Activated naive CD8-positive, alpha-beta T cell (primary cell): Measurements from ENCODE around the gene PHACTR1.

ENCODE experiments used
- H3K27ac Mint-ChIP-seq: one replicate; pipeline ENCODE4 v1.8.0; 2021; ENCODE audit warnings: mixed read lengths
- H3K27me3 Mint-ChIP-seq: one replicate; pipeline ENCODE4 v1.8.0; 2021; ENCODE audit warnings: mixed read lengths
- H3K36me3 Mint-ChIP-seq: one replicate; pipeline ENCODE4 v1.8.0; 2021; ENCODE audit warnings: mixed read lengths
- H3K4me1 Mint-ChIP-seq: one replicate; pipeline ENCODE4 v1.8.0; 2021; ENCODE audit warnings: low read depth, mixed read lengths
- H3K4me3 Mint-ChIP-seq: one replicate; pipeline ENCODE4 v1.8.0; 2021; ENCODE audit warnings: mild to moderate bottlenecking, mixed read lengths
- H3K9me3 Mint-ChIP-seq: one replicate; pipeline ENCODE4 v1.8.0; 2021; ENCODE audit warnings: low read depth, mixed read lengths

PHACTR1 gene

DNA sequence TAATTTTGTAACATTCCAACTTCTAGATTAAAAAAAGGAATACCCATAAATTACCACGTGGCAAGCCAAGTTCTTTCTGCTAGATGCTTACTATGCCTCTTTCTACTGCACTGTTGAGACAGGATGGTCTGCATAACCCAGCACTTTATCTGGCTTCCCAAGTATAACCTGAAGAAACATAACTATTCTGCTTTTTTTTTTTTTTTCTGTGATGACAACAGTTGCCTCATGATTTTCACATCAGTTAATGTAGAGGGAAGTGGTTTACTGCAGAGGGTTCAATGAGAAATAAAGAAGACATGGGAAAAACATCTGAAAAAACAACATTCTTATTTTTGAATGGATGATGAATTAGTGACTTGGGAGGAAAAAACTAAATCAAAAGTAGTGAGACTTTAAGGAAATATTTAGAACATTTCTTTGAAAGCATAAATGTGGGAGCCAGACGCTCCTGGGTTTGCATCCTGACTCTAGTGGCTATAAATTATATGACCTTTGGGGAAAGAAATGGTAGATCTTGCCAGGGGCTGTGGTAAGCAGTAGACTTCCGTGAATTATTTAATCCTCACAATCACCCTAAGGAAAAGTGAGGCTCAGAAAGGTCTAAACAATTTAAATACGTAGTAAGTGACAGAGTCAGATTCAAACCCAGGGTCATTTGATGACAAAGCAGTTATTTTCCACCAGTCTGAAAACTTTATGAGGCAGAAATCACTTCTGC, 230.7 kb downstream of the PHACTR1 start:
- no peaks in the 10 kb centered on the region for H3K9me3 Mint-ChIP-seq
- H3K27me3 Mint-ChIP-seq = peaks cover 9% of the 10 kb centered on the region

DNA sequence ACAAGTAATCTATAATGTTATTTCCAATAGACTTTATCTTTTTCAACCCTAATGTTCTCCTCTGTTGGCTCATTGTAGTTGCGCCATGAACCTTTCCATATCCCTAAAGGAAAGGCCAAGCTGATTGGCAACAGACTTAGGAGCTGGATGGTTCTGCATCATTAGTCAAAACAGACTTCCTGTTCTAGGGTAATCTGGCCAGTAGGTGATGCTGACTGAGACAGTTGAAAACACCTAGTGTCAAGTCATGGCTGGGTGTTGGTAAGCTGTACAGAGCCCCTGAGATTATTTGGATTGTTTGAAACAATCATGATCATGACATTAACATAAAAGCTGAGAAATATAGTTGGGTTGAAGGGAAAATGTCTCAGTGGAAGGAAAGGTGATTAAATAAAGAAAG, 231.4 kb downstream of the PHACTR1 start:
- Mint-ChIP-seq H3K4me1 (no peaks in the 10 kb centered on the region), H3K36me3 (no peaks in the 10 kb centered on the region), H3K4me3 (no peak overlapping the region), H3K9me3 (no peaks in the 10 kb centered on the region), H3K27ac (no peak overlapping the region), H3K27me3 (peaks cover 11% of the 10 kb centered on the region)

More for the DNA sequence above, 230.7 kb downstream of the PHACTR1 start:
- Mint-ChIP-seq H3K36me3 (no peaks in the 10 kb centered on the region), H3K27ac (no peak overlapping the region), H3K4me3 (no peak overlapping the region), H3K4me1 (no peaks in the 10 kb centered on the region)

DNA sequence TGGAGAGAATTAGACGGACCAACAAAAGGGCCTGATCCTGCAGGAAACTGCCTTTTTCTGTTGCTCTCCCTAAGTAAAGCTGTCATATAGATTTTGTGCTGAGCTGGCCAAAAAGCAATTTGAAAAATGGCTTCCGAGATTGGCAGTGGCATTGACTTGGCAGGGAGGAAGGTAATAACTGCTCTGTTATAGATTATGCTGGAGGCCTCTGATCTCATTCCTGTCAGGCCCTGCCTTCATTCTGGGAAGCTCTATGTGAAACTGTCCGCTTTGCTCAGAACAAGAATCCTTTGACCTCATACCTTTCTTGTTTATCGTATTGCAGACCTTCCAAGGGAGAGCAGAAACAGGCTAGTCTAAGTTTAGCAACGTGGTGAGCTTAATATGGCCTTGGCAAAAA, 234.4 kb downstream of the PHACTR1 start:
- peaks cover 13% of the 10 kb centered on the region for H3K27me3 Mint-ChIP-seq
- no peak overlapping the region for H3K27ac Mint-ChIP-seq
- no peaks in the 10 kb centered on the region for H3K9me3 Mint-ChIP-seq
- H3K4me1 Mint-ChIP-seq = peaks cover 3% of the 10 kb centered on the region
- H3K4me3 Mint-ChIP-seq = no peak overlapping the region
- no peaks in the 10 kb centered on the region for H3K36me3 Mint-ChIP-seq

DNA sequence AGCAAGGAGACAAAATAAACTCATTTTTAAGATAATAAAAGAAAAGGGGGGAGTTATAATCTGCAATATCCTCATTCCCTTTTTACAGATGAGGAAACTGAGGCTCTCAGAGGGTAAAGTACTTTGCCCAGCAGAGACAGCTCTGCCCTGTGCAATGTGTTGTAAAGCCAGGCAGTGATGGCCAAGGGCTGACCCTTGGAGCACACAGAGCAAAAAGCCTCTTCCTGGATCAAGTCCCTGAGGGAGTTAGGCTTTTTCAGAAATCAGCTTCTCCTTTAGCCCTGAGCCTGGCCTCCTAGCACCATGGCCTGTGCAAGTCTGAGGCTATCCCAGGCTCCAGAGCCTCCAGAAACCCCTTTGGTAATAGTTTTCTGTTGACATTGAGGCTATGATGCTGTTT, 234.8 kb downstream of the PHACTR1 start:
- Mint-ChIP-seq H3K36me3 (no peaks in the 10 kb centered on the region), H3K27ac (no peak overlapping the region), H3K4me3 (no peak overlapping the region), H3K9me3 (no peaks in the 10 kb centered on the region), H3K27me3 (peaks cover 15% of the 10 kb centered on the region), H3K4me1 (peaks cover 7% of the 10 kb centered on the region)

DNA sequence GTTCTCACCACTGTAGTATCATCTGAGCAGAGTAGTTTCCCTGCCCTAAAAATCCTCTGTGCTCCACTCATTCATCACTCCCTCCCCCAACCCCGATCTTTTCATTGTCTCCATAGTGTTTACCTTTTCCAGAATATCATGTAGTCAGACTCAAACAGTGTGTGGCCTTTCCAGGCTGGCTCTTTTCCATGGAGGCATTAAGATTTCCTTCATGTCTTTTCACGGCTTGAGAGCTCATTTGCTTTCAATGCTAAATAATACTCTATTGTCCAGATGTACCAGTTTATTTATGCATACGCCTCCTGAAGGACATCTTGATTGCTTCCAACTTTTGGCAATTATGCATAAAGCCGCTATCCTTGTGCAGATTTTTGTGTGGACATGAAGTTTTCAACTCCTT, 235.8 kb downstream of the PHACTR1 start:
- Mint-ChIP-seq H3K27ac (no peak overlapping the region), H3K4me1 (peaks cover 10% of the 10 kb centered on the region), H3K27me3 (peaks cover 14% of the 10 kb centered on the region), H3K9me3 (no peaks in the 10 kb centered on the region), H3K4me3 (no peak overlapping the region), H3K36me3 (no peaks in the 10 kb centered on the region)

DNA sequence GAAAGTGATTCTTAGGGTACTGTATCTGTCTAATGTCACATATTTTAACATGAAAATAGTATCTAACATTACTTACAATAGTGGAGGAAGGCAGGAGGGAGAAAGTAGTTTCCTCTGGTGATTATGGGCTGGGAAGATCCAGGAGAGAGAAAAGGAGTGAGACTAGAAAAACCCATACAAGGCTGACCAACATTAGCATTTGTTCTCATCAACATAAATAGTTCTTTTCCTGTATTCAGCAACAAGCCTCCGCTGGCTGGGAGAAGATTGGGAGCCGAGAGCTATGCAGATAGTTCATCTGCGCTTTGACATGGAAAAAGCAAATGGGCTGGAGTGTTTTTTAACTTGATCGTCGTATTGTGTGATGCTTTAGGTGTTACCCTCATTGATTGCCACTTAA, 239.4 kb downstream of the PHACTR1 start:
- peak overlapping the region; percentile 84 for H3K4me3 Mint-ChIP-seq
- peaks cover 20% of the 10 kb centered on the region for H3K27me3 Mint-ChIP-seq
- no peaks in the 10 kb centered on the region for H3K9me3 Mint-ChIP-seq
- H3K4me1 Mint-ChIP-seq = peaks cover 21% of the 10 kb centered on the region
- no peaks in the 10 kb centered on the region for H3K36me3 Mint-ChIP-seq
- H3K27ac Mint-ChIP-seq = no peak overlapping the region

DNA sequence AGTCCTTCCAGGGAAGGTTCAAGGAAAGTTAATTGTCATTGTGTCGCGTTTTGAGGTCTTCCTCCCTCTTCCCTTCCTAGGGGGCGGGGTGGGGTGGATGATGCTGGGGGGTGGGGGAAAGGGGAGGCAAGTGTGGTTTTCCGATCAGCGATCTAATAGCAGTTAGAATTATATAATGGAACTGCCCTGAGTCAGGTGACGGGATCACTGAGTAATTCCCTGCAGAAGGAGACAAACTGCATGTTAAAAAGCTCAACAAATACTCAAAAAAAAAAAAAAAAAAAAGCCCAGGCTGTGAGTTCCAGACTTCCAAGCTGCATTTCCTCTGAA, 240.4 kb downstream of the PHACTR1 start:
- Mint-ChIP-seq H3K4me3 (peak overlapping the region; percentile 84), H3K27me3 (peaks cover 18% of the 10 kb centered on the region), H3K9me3 (no peaks in the 10 kb centered on the region), H3K4me1 (peaks cover 21% of the 10 kb centered on the region), H3K27ac (no peak overlapping the region), H3K36me3 (no peaks in the 10 kb centered on the region)

DNA sequence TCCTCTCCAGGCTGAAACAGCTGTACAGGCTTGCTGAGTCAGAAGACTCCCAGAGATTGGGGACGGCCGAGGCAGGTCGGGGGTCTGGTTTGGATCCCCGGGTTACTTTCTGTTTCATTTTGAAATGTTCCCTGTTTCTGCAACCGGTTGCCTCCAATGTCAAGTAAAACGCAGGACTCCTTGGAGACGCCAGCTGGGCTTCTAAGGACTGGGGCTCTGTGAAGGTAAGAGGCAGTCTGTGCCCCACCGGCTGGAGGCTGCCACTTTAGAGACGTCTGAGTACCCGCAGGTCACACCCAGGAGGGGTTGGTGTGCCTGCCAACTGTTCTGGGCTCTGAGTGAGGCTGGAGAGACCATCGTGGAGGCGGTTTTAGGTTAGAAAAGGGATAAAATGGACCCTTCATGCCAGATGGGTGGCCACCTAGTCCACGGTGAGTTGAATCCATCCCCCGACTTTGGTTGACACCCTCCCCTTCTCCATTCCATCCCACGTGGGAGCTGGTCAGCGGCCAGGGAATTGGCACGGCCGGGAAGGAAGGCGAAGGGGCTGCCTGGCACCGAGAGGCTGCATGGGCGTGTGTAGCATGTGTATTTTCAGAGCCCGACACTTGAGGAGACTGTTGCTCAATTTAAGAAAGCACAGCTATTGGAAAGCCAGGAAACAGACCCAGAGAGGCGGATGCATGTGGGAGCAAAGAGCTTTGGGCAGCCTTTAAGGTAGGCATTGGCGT, 240.9 kb downstream of the PHACTR1 start:
- Mint-ChIP-seq H3K4me1 (peaks cover 21% of the 10 kb centered on the region), H3K4me3 (peak overlapping the region; percentile 84), H3K9me3 (no peaks in the 10 kb centered on the region), H3K27ac (no peak overlapping the region), H3K36me3 (no peaks in the 10 kb centered on the region), H3K27me3 (peaks cover 16% of the 10 kb centered on the region)

DNA sequence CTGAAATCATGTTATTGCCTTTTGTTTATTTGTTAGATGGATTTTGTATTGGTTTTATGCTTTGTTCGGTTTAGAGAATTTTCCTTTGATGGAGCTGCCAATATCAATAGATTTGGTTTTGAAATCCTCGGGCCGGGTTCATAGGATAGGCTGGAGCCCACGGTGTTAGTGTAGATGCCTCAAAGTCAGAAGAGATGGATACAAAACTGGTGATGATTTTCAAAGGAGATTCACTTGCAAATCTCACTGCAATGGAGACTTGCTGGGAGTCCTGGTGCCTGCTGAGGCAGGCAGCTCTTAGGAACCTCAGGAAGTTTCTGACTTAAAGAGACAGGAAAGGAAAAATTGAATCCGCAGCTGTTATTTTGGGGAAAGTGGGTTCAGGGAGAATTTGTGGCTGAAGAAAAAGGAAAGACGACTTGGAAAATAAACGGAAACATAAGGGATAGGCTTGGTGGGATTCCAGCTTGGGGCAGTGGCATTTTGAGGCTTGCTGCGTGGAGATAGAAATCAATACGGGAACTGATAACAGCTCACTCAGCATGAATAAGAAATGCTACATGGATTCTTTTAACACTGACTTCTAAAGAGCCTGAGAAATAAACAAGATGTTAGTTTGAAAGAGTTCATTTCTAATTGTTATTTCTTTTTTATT, 241.6 kb downstream of the PHACTR1 start:
- Mint-ChIP-seq H3K27ac (no peak overlapping the region), H3K4me3 (peak overlapping the region; percentile 84), H3K4me1 (peaks cover 23% of the 10 kb centered on the region), H3K36me3 (no peaks in the 10 kb centered on the region), H3K27me3 (peaks cover 15% of the 10 kb centered on the region), H3K9me3 (no peaks in the 10 kb centered on the region)

DNA sequence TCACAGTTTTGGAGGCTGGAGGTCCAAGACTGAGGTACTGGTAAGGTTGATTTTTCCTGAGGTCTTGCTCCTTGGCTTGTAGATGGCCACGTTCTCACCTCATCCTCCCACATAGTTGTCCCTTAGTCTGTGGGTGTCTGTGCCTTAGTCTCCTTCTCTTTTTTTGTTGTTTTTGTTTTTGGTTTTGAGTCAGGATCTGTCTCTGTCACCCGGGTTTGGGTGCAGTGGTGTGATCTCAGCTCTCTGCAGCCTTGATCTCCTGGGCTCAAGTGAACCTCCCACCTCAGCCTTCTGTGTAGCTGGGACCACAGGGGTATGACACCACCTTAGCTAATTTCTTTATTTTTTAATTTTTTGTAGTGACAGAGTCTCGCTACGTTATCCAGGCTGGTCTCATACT, 245.2 kb downstream of the PHACTR1 start:
- Mint-ChIP-seq H3K36me3 (no peaks in the 10 kb centered on the region), H3K27ac (no peak overlapping the region), H3K27me3 (peaks cover 19% of the 10 kb centered on the region), H3K4me3 (no peak overlapping the region), H3K9me3 (no peaks in the 10 kb centered on the region), H3K4me1 (peaks cover 14% of the 10 kb centered on the region)

DNA sequence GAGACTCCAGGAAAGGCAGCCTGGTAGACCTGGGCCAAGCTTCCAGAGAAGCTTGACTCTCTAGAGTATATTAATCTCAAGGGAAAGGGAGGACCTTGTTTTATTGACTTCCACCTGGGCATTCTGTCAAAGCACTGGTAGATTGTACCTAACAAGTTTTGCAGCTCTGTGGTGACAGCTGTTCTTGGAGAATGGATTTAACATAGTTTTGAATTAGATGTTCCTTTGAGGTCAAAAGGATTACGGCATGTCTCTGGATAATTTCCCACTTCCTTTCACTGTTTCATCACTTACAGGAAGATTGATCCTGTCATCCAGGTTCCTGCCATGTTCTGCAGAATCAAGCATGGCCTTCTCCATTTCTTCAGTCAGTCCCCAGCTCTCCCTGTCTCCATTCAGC, 246.0 kb downstream of the PHACTR1 start:
- peaks cover 11% of the 10 kb centered on the region for H3K4me1 Mint-ChIP-seq
- no peak overlapping the region for H3K4me3 Mint-ChIP-seq
- no peaks in the 10 kb centered on the region for H3K9me3 Mint-ChIP-seq
- H3K36me3 Mint-ChIP-seq = no peaks in the 10 kb centered on the region
- peaks cover 19% of the 10 kb centered on the region for H3K27me3 Mint-ChIP-seq
- no peak overlapping the region for H3K27ac Mint-ChIP-seq

DNA sequence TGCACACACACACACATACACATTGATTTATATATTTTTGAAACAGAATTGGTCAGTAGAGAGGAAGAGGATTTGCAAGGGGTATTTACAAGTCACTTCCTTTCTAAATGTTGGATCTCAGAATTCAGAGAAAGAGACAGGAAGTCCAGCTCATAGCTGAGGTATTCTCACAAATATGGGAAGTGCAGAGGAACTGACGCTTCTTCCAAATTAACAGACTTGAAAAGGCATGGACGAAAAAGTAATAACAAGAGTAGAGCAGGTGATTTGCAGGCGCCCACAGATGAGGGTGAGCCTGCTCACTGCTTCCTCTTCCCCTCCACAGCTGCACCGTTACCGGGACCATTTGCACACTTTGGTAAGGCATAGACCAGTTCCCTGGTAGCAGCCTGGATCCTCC, 246.4 kb downstream of the PHACTR1 start:
- H3K27me3 Mint-ChIP-seq = peaks cover 17% of the 10 kb centered on the region
- H3K4me1 Mint-ChIP-seq = peaks cover 7% of the 10 kb centered on the region
- no peak overlapping the region for H3K27ac Mint-ChIP-seq
- H3K9me3 Mint-ChIP-seq = no peaks in the 10 kb centered on the region
- no peaks in the 10 kb centered on the region for H3K36me3 Mint-ChIP-seq
- H3K4me3 Mint-ChIP-seq = no peak overlapping the region

DNA sequence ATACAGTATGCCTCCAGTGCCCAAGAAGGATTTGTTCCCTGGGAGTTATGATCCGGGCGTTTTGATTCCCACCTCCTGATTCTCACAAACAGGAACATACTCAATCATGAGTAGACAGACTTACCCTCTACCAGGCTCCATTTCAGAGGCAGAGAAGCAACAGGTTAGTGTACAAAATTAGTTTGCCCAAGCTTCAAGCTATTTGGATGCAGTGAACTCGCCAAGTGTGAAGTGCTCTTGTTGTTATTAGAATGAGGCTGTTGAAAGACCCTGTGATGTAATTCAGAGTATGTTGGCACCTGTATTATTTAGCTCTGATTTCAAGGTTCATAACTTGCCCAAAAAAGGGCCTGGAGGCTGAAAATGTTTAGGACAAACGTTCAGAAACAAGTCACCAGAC, 247.0 kb downstream of the PHACTR1 start:
- Mint-ChIP-seq H3K4me3 (no peak overlapping the region), H3K9me3 (no peaks in the 10 kb centered on the region), H3K4me1 (peaks cover 2% of the 10 kb centered on the region), H3K27me3 (peaks cover 16% of the 10 kb centered on the region), H3K36me3 (no peaks in the 10 kb centered on the region), H3K27ac (no peak overlapping the region)

DNA sequence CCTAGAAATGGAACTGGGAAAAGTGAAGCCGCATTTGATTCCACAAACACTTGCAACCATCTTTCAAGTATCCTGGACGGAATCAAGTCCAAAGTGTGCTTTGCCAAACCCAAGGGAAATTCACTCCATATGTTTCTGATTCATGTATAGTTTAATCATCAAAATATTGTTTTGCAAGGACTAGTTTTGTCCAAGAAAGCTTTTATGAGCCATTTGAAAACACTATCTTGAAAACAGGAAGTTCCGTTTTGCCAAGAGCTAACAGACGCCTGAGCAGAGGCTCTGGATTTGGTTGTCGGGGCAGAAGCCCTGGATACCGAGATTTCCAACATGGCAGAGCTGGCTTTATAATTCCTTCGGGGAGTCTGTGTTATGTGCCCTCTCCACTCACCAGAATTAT, 251.1 kb downstream of the PHACTR1 start:
- H3K4me3 Mint-ChIP-seq = no peak overlapping the region
- no peak overlapping the region for H3K27ac Mint-ChIP-seq
- H3K27me3 Mint-ChIP-seq = peaks cover 18% of the 10 kb centered on the region
- H3K36me3 Mint-ChIP-seq = no peaks in the 10 kb centered on the region
- peaks cover 2% of the 10 kb centered on the region for H3K4me1 Mint-ChIP-seq
- H3K9me3 Mint-ChIP-seq = no peaks in the 10 kb centered on the region

DNA sequence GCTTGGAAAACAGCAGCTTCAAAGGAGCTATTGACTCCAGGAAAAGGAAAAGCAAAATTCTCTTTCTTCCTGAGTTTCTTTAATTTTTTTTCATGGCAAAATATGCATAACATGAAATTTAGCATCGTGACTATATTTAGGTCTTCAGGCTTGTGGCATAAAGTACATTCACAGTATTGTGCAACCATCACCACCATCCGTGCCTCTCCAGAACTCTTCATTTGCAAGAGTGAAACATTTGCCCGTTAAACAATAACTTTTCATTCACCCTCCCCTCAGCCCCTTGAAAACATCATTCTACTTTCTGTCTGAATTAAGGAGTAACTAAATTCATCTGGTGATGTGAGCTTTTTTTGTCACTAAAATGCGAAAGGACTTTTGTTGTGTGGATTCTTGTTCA, 251.7 kb downstream of the PHACTR1 start:
- H3K27me3 Mint-ChIP-seq = peaks cover 18% of the 10 kb centered on the region
- H3K4me3 Mint-ChIP-seq = no peak overlapping the region
- H3K27ac Mint-ChIP-seq = no peak overlapping the region
- no peaks in the 10 kb centered on the region for H3K9me3 Mint-ChIP-seq
- no peaks in the 10 kb centered on the region for H3K36me3 Mint-ChIP-seq
- H3K4me1 Mint-ChIP-seq = no peaks in the 10 kb centered on the region
